Activated CD8-positive, alpha-beta T cell treated with anti-CD3 and anti-CD28 coated beads for 36 hours (primary cell): ENCODE data around the gene MAST4. TPM values are rescaled to one million over a fixed set of nuclear protein-coding genes. Genes with fewer than 3 reads are reported as not detected.
A peak's percentile ranks its signal among the peaks of the same experiment; 100 is the strongest.

Source experiments
- ATAC-seq: fragments of 200-7000 bp; cut with Tn5 transposase; one replicate; pipeline ENCODE4 v1.10.0; 2021; ENCODE audit warnings: mild to moderate bottlenecking, moderate library complexity
- CTCF ChIA-PET: fragments of 350-600 bp; sonication (Branson Sonifier 250); formaldehyde crosslinking; loops from one replicate; lab custom pipeline; 2021; ENCODE audit warnings: antibody characterized with exemption; lab: Charles Lee
- POLR2A ChIA-PET: fragments of 350-600 bp; sonication (Branson Sonifier 250); formaldehyde crosslinking; loops from one replicate; lab custom pipeline; 2021; ENCODE audit warnings: antibody characterized with exemption; lab: Charles Lee
- DNase-seq: peaks from one replicate; pipeline ENCODE4 v3.0.0-alpha.2; 2020
- H3K27ac Mint-ChIP-seq: one replicate; pipeline ENCODE4 v1.8.0; 2021; ENCODE audit warnings: mild to moderate bottlenecking, mixed read lengths
- H3K27me3 Mint-ChIP-seq: one replicate; pipeline ENCODE4 v1.8.0; 2021; ENCODE audit warnings: mixed read lengths
- H3K36me3 Mint-ChIP-seq: one replicate; pipeline ENCODE4 v1.8.0; 2021; ENCODE audit warnings: low read depth, mixed read lengths
- H3K4me1 Mint-ChIP-seq: one replicate; pipeline ENCODE4 v1.8.0; 2021; ENCODE audit warnings: low read depth, mixed read lengths
- H3K4me3 Mint-ChIP-seq: one replicate; pipeline ENCODE4 v1.8.0; 2021; ENCODE audit warnings: mild to moderate bottlenecking, moderate library complexity, mixed read lengths
- H3K9me3 Mint-ChIP-seq: one replicate; pipeline ENCODE4 v1.8.0; 2021; ENCODE audit warnings: mixed read lengths
- intact Hi-C: fragments of 100-400 bp; cut with micrococcal nuclease; formaldehyde crosslinking; loops from one replicate; pipeline ENCODE4 v1.10.0; 2022
- total RNA-seq, 2 experiments: library from RNA; stranded (reverse); gene quantifications; one replicate each; pipeline ENCODE4 v1.2.3, GENCODE V29; 2021
- TF ChIP-seq, protein P1 (sequence below): fragments of 200-600 bp; IDR thresholded peaks from one replicate; pipeline ENCODE4 v1.8.0; 2022; ENCODE audit warnings: antibody characterized with exemption, mild to moderate bottlenecking

The MAST4 gene
- total RNA-seq, 2 experiments from 2014 or later, result 7.6 to 10.0 TPM

DNA sequence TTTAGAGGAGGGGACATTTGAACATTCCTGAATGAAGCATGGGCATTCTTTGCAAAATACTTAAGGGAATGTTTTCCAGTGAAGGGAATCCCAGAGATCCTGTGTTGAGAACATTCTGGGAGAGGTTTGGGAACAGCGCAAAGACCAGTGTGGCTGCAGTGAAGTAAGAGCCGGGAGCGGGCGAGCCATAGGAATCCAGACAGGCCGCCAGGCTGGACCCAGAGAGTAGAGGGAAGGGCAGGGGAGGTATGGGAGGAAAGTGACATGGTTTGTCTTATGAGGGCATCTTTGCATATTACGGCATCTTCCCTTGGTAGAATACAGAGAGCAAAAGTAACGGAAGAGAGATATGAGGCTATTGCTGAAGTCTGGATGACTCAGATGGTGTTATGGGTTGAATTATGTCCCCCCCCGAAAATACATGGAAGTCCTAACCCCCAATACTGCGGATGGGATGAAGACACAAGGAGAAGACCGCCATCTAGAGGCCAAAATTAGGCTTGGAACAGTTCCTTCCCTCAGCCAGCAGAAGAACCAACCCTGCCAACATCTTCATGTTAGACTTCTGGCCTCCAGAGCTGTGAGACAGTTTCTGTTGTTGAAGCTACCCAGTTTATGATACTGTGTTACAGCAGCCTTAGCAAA is 268.2 kb downstream of the MAST4 start:
- Mint-ChIP-seq H3K4me3 (no peak overlapping the region), H3K27ac (no peak overlapping the region), H3K36me3 (no peaks in the 10 kb centered on the region), H3K4me1 (no peaks in the 10 kb centered on the region), H3K9me3 (no peaks in the 10 kb centered on the region), H3K27me3 (peaks cover 12% of the 10 kb centered on the region)
- POLR2A ChIA-PET, result no interaction called here
- intact Hi-C loops, result loop anchor here (5.0 kb wide), 1 partner anchor 52 kb away; no protein-coding TSS in a partner anchor
- CTCF ChIA-PET, result interaction anchor here (0.7 to 6.3 kb wide), 18 partner anchors 9 to 536 kb away, joined by 3 to 59 read pairs (median 3); no protein-coding TSS in a partner anchor
- TF ChIP-seq, protein P1, sequence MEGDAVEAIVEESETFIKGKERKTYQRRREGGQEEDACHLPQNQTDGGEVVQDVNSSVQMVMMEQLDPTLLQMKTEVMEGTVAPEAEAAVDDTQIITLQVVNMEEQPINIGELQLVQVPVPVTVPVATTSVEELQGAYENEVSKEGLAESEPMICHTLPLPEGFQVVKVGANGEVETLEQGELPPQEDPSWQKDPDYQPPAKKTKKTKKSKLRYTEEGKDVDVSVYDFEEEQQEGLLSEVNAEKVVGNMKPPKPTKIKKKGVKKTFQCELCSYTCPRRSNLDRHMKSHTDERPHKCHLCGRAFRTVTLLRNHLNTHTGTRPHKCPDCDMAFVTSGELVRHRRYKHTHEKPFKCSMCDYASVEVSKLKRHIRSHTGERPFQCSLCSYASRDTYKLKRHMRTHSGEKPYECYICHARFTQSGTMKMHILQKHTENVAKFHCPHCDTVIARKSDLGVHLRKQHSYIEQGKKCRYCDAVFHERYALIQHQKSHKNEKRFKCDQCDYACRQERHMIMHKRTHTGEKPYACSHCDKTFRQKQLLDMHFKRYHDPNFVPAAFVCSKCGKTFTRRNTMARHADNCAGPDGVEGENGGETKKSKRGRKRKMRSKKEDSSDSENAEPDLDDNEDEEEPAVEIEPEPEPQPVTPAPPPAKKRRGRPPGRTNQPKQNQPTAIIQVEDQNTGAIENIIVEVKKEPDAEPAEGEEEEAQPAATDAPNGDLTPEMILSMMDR, result peak; percentile 62
- ATAC-seq (peak; percentile 77), DNase-seq (peak; percentile 46)

DNA sequence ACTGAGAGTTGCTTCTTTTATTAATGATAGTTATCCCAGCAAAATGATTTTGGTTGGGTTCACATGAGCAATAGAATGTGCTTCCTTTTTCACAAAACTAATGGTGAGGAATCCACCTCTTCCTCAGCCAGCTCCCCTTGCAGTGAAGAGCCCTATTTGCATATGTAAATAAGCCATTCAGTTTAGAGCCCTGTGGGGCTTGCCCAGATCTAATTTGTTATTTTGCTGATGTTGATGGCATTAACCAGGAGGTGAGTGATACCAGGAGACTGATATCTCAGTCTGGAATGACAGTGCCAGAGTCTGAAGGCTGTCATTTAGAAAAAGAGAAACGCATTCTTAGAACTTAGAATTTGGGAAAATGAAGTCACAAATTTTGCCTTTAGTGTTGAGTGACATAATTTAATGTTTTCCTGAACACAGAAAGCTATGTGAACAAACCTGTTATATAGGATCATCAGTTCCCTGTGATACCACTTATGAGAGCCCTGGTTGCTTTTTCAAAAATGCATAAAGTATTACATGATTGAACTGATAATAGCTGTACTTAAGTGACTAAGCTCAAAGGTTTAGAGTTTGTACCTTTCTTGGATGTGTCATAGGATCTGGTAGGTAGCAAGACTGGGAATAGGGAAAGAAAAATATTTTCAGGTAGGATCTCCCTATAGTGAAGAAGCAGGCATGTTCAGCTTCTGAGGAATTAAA is 271.6 kb downstream of the MAST4 start:
- ATAC-seq, result no peak
- Mint-ChIP-seq H3K27me3 (peaks cover 7% of the 10 kb centered on the region), H3K4me3 (no peak overlapping the region), H3K4me1 (no peaks in the 10 kb centered on the region), H3K9me3 (no peaks in the 10 kb centered on the region), H3K36me3 (no peaks in the 10 kb centered on the region), H3K27ac (no peak overlapping the region)
- DNase-seq, result no peak
- CTCF ChIA-PET, result interaction anchor here (0.7 to 1.8 kb wide), 3 partner anchors 28 to 55 kb away, joined by 3 to 7 read pairs (median 3); no protein-coding TSS in a partner anchor
- POLR2A ChIA-PET, result interaction anchor here (0.6 kb wide), 1 partner anchor 558 kb away, joined by 3 read pairs; no protein-coding TSS in a partner anchor
- TF ChIP-seq, protein P1, result no peak
- intact Hi-C loops, result no loop called here

DNA sequence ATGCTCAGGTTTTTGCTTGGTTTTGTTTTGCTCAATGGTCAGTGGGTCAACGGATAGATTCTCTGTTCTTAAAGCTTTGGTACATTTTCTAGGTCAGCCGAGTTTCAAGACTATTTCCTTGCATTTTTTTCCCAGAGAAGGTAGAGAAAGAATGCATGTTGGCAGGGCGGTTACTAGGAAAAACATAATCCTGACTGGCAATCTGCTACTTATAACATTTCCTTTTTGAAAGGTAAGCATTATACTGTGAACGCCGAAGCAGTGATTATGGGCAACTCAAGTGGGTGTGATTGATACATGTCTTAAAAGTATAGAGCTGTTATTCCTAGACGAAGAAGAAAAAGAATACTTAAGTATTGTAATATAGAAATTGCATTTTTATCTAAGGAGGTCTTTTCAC is 273.2 kb downstream of the MAST4 start:
- H3K27me3 Mint-ChIP-seq, result peaks cover 5% of the 10 kb centered on the region
- ATAC-seq (no peak), DNase-seq (no peak)
- intact Hi-C loops, result no loop called here
- H3K4me3 Mint-ChIP-seq, result no peak overlapping the region
- no peaks in the 10 kb centered on the region for H3K4me1 Mint-ChIP-seq
- CTCF ChIA-PET, result no interaction called here
- POLR2A ChIA-PET, result no interaction called here
- no peaks in the 10 kb centered on the region for H3K9me3 Mint-ChIP-seq
- TF ChIP-seq, protein P1, result no peak
- no peak overlapping the region for H3K27ac Mint-ChIP-seq
- H3K36me3 Mint-ChIP-seq, result no peaks in the 10 kb centered on the region

DNA sequence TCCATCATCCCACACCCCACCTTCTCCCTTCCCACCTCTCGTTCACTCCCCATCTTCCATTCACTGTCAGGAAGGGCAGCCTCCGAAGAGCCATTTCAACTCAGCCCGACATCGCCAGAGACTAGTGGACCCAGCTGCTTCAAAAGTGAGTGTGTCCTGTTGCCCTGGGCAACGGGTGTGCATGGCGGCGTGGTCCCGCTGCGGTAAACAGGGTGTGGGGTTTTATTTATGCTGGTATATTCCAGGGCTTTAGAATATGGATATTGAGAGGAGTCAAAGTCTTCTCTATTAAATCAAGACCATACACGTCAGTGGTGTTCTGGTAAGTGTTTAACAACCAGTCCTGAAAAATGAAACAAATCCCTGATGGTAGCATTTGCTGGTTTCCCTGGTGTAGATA is 274.5 kb downstream of the MAST4 start:
- POLR2A ChIA-PET, result no interaction called here

More for the DNA sequence above, 274.5 kb downstream of the MAST4 start:
- ATAC-seq (no peak), DNase-seq (no peak)
- Mint-ChIP-seq H3K27me3 (peaks cover 1% of the 10 kb centered on the region), H3K36me3 (no peaks in the 10 kb centered on the region), H3K27ac (no peak overlapping the region), H3K4me1 (no peaks in the 10 kb centered on the region), H3K4me3 (no peak overlapping the region), H3K9me3 (no peaks in the 10 kb centered on the region)
- CTCF ChIA-PET, result interaction anchor here (1.1 kb wide), 1 partner anchor 564 kb away, joined by 3 read pairs; no protein-coding TSS in a partner anchor
- intact Hi-C loops, result no loop called here
- TF ChIP-seq, protein P1, result no peak
